ENCODE results near the gene ATOSB.

DNA sequence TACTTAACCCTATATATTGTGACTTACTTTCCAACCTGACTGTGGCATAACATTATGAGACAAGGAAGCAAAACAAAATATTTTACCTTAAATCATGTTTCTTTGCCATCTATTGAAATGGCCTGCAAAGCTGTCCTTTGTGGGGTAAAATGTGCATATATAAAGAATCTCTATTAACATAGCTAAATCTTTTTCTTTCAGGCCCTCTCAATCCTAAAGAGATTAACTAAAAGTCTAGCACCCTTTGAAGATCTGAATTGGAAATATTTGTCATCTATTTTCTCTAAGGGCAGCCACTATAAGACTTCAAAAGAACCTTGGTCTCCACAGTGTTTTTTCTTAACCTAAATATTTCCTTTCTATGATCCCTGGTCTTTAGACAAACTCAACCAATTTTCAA lies 41.1 kb upstream of the ATOSB start:
- TF ChIP-seq CTCF (IDR thresholded peaks at IDR 0.05 in 4 of 5, conservative IDR thresholded peaks at IDR 0.05 in 1 of 5), result no peak
- TF ChIP-seq POLR2A (IDR thresholded peaks at IDR 0.05), result no peak

All from gastrocnemius medialis (tissue), 4 donors.